K562 (cell line): ENCODE measurements around the gene SLC48A1.

Experiments used
- POLR2AphosphoS5 ChIP-seq: IDR thresholded peaks from 2 replicates; pipeline ENCODE4 v1.6.1; 2011; ENCODE audit warnings: mild to moderate bottlenecking, low read depth, low read length, moderate library complexity; ENCODE audit not compliant: control insufficient read depth, insufficient read depth
- TRIM28 ChIP-seq: fragments of 450-650 bp; IDR thresholded peaks from 2 replicates; pipeline ENCODE4 v1.6.1; 2017
- ZNF224 ChIP-seq: sonication (generic); formaldehyde crosslinking; IDR thresholded peaks from 2 replicates; pipeline ENCODE4 v1.8.0; 2022; ENCODE audit warnings: mild to moderate bottlenecking, missing genetic modification reagents
- TF ChIP-seq, protein P1 (sequence below), 3 experiments: IDR thresholded peaks in 2 of 3; conservative IDR thresholded peaks in 1 of 3; 2 replicates each; pipeline ENCODE4 v1.5.1; 2011 to 2012; ENCODE audit warnings: low read length in 3 of 3, mild to moderate bottlenecking in 3 of 3, control low read depth in 2 of 3, improper control_type of control experiment in 1 of 3, inconsistent platforms in 1 of 3, low read depth in 1 of 3, mixed read lengths in 1 of 3, moderate library complexity in 1 of 3; ENCODE audit not compliant: insufficient read depth in 2 of 3

- TF ChIP-seq, protein P1, sequence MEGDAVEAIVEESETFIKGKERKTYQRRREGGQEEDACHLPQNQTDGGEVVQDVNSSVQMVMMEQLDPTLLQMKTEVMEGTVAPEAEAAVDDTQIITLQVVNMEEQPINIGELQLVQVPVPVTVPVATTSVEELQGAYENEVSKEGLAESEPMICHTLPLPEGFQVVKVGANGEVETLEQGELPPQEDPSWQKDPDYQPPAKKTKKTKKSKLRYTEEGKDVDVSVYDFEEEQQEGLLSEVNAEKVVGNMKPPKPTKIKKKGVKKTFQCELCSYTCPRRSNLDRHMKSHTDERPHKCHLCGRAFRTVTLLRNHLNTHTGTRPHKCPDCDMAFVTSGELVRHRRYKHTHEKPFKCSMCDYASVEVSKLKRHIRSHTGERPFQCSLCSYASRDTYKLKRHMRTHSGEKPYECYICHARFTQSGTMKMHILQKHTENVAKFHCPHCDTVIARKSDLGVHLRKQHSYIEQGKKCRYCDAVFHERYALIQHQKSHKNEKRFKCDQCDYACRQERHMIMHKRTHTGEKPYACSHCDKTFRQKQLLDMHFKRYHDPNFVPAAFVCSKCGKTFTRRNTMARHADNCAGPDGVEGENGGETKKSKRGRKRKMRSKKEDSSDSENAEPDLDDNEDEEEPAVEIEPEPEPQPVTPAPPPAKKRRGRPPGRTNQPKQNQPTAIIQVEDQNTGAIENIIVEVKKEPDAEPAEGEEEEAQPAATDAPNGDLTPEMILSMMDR (IDR thresholded peaks at IDR 0.05 in 2 of 3, conservative IDR thresholded peaks at IDR 0.05 in 1 of 3; ENCODE audit: insufficient read depth in 2 of 3, low read depth in 1 of 3, low read length in 3 of 3) = no peak
- no peak for TF ChIP-seq POLR2AphosphoS5
- TF ChIP-seq TRIM28 = no peak
- no peak for TF ChIP-seq ZNF224 (CRISPR knock-in tag)
Observed at GRCh38 chr12:47805417-47805816, 32.4 kb downstream of the SLC48A1 start.
